K562 (cell line): Measurements from ENCODE around the gene GAS2L1. TPM values are rescaled to one million over a fixed set of nuclear protein-coding genes. Genes with fewer than 3 reads are reported as not detected.

ENCODE experiments used
- ATAC-seq: fragments of 200-7000 bp; cut with Tn5 transposase; 3 replicates; pipeline ENCODE4 v1.9.1; 2020; ENCODE audit warnings: moderate library complexity
- BruUV-seq: library from RNA; stranded (reverse); fragments of 400-500 nt; replicated peaks from 2 replicates; lab custom pipeline; 2021; lab: Mats Ljungman, UMichigan
- CTCF ChIA-PET: fragments of 300-600 bp; formaldehyde crosslinking; extraction: SDS; loops from one replicate; lab custom pipeline; 2021; ENCODE audit warnings: low intra/inter-chr PET ratio; lab: Yijun Ruan, JAX
- POLR2A ChIA-PET: fragments of 300-600, 350-650 bp; sonication (Branson Sonifier 250); formaldehyde crosslinking; extraction: SDS; loops from one replicate; lab custom pipeline; 2021; ENCODE audit warnings: antibody characterized with exemption, inconsistent platforms; lab: Yijun Ruan, JAX
- DNase-seq, 4 experiments: peaks; one replicate each; pipeline versions ENCODE4 v3.0.0 to v3.0.0-alpha.2; 2011 to 2018; ENCODE audit warnings: low spot score in 3 of 4, mixed read lengths in 3 of 4; ENCODE audit errors: extremely low read depth in 1 of 4
- FAIRE-seq: peaks from 2 replicates; lab custom pipeline; 2011; peaks lifted over from hg19 to GRCh38; lab: Jason Lieb, UNC
- H2AFZ ChIP-seq: 2 replicates; pipeline ENCODE4 v1.6.0; 2011; ENCODE audit warnings: low read depth, low read length, control low read depth, inconsistent platforms
- H3K27ac ChIP-seq: fragments of 200-600 bp; 3 replicates; pipeline ENCODE4 v1.8.0; 2011; ENCODE audit warnings: low read depth, mild to moderate bottlenecking, control low read depth, inconsistent platforms, low read length, moderate library complexity, mixed read lengths; ENCODE audit errors: extremely low read depth
- H3K27me3 ChIP-seq, 2 experiments: fragments of 300-600 bp in 1 of 2; 2 replicates in 1 of 2; 3 replicates in 1 of 2; pipeline versions ENCODE4 v1.6.0 to v1.8.0; 2011; ENCODE audit warnings: inconsistent platforms in 2 of 2, low read length in 2 of 2, mild to moderate bottlenecking in 1 of 2, mixed read lengths in 1 of 2, moderate library complexity in 1 of 2; ENCODE audit not compliant: control insufficient read depth in 2 of 2, insufficient read depth in 2 of 2
- H3K36me3 ChIP-seq: fragments of 300-600 bp; 3 replicates; pipeline ENCODE4 v1.8.0; 2011; ENCODE audit warnings: mild to moderate bottlenecking, low read length, inconsistent platforms; ENCODE audit not compliant: control insufficient read depth, insufficient read depth
- H3K4me1 ChIP-seq, 2 experiments: fragments of 200-600 bp in 1 of 2; replicated peaks in 1 of 2; 2 replicates in 1 of 2; 3 replicates in 1 of 2; pipeline versions ENCODE4 v1.5.1 to v1.8.0; 2011; ENCODE audit warnings: inconsistent platforms in 2 of 2, low read length in 2 of 2, mild to moderate bottlenecking in 1 of 2, mixed read lengths in 1 of 2, moderate library complexity in 1 of 2; ENCODE audit not compliant: control insufficient read depth in 2 of 2, insufficient read depth in 2 of 2
- H3K4me2 ChIP-seq: 2 replicates; pipeline ENCODE4 v1.6.1; 2011; ENCODE audit warnings: low read length, control low read depth, inconsistent platforms, mixed read lengths; ENCODE audit not compliant: insufficient read depth
- H3K4me3 ChIP-seq: fragments of 200-600 bp; sonication (generic), shearing (Covaris generic); 2 replicates; pipeline ENCODE4 v1.5.1; 2016; ENCODE audit warnings: control low read depth, inconsistent platforms
- H3K79me2 ChIP-seq: fragments of 200-600 bp; 3 replicates; pipeline ENCODE4 v1.8.0; 2011; ENCODE audit warnings: low read length, inconsistent platforms; ENCODE audit not compliant: control insufficient read depth, insufficient read depth
- H3K9ac ChIP-seq, 2 experiments: 2 replicates each; pipeline versions ENCODE4 v1.6.0 to v1.6.1; 2011; ENCODE audit warnings: low read depth in 2 of 2, low read length in 2 of 2, control low read depth in 1 of 2, inconsistent platforms in 1 of 2, mild to moderate bottlenecking in 1 of 2, mixed read lengths in 1 of 2; ENCODE audit not compliant: insufficient read depth in 1 of 2
- H3K9me1 ChIP-seq: one replicate; pipeline ENCODE4 v1.6.0; 2011; ENCODE audit warnings: inconsistent platforms, mild to moderate bottlenecking, low read length, moderate library complexity; ENCODE audit not compliant: control insufficient read depth, insufficient read depth
- H3K9me3 ChIP-seq: replicated peaks from 2 replicates; pipeline ENCODE4 v1.5.1; 2011; ENCODE audit warnings: low read depth, low read length, inconsistent platforms; ENCODE audit not compliant: control insufficient read depth, insufficient read depth
- H4K20me1 ChIP-seq: replicated peaks from 2 replicates; pipeline ENCODE4 v1.6.1; 2011; ENCODE audit warnings: low read length, inconsistent platforms, mixed read lengths; ENCODE audit not compliant: control insufficient read depth, insufficient read depth
- COPS2 ChIP-seq: fragments of 450-650 bp; conservative IDR thresholded peaks from 2 replicates; pipeline ENCODE4 v1.6.1; 2016; ENCODE audit warnings: mild to moderate bottlenecking, moderate library complexity
- E2F6 ChIP-seq, 2 experiments: IDR thresholded peaks; 2 replicates each; pipeline ENCODE4 v1.6.1; 2011; ENCODE audit warnings: borderline replicate concordance in 1 of 2, control low read depth in 1 of 2, low read depth in 1 of 2, low read length in 1 of 2, mild to moderate bottlenecking in 1 of 2, mixed read lengths in 1 of 2, moderate library complexity in 1 of 2; ENCODE audit not compliant: insufficient read depth in 1 of 2, insufficient read length in 1 of 2, poor library complexity in 1 of 2, severe bottlenecking in 1 of 2; ENCODE audit errors: extremely low read depth in 1 of 2
- ZNF740 ChIP-seq, 3 experiments: fragments of 200-800 bp in 1 of 3; sonication (Bioruptor generic) in 1 of 3; sonication (generic) in 1 of 3; formaldehyde crosslinking in 1 of 3; IDR thresholded peaks; 2 replicates each; pipeline versions ENCODE4 v1.6.1 to v1.8.0; 2016 to 2022; ENCODE audit warnings: mild to moderate bottlenecking in 2 of 3, missing compliant biosample characterization in 2 of 3, missing genetic modification characterization in 2 of 3, missing genetic modification reagents in 1 of 3
- WGBS: fragments of 100-300 bp; shearing (Covaris generic); methylation state at CpG from one replicate; pipeline ENCODE4 v1.1.6; 2016; ENCODE audit warnings: low coverage, mixed read lengths; ENCODE audit not compliant: insufficient coverage; ENCODE audit errors: missing lambda C conversion rate; 5-methylcytosine and 5-hydroxymethylcytosine counted together
- in situ Hi-C: fragments of 300-500 bp; cut with MboI; formaldehyde crosslinking; loops from 4 replicates; pipeline ENCODE4 v1.15.0; 2018; ENCODE audit warnings: inconsistent platforms, mixed read lengths
- intact Hi-C: fragments of 100-400 bp; cut with micrococcal nuclease; formaldehyde crosslinking; loops from 2 replicates; pipeline ENCODE4 v1.14.2; 2022
- polyA plus RNA-seq, 8 experiments: library from polyadenylated mRNA; depleted of rRNA in 4 of 8; stranded (reverse) in 5 of 8; unstranded in 3 of 8; fragments of >200 nt; fragmentation: Nextera tagmentation in 2 of 8; fragmentation: Illumina TruSeq in 1 of 8; extraction: Ambion mirVana in 2 of 8; extraction: Trizol in 1 of 8; gene quantifications; 2 replicates each; pipeline versions ENCODE4 v1.2.1 to v1.2.3, GENCODE V29; 2011 to 2014; ENCODE audit warnings: inconsistent platforms in 1 of 8, missing spikeins in 1 of 8
- total RNA-seq, 7 experiments: library from RNA; depleted of rRNA in 6 of 7; stranded (reverse); fragments of >200 nt in 6 of 7; fragmentation: Illumina TruSeq in 2 of 7; extraction: Trizol in 2 of 7; gene quantifications; 2 replicates each; pipeline versions ENCODE4 v1.2.1 to v1.2.3, GENCODE V29; 2011 to 2021; ENCODE audit warnings: low replicate concordance in 1 of 7

Gene GAS2L1
- total and polyA plus RNA-seq, 9 of the 15 experiments (the other 6 are each of a cell fraction or from before 2014, with no cell fraction given): 0.56 to 19.7 (median 3.2) TPM

- TF ChIP-seq E2F6 (IDR thresholded peaks at IDR 0.05; ENCODE audit: borderline replicate concordance in 1 of 2, extremely low read depth in 1 of 2, insufficient read depth in 1 of 2, insufficient read length in 1 of 2, low read depth in 1 of 2, low read length in 1 of 2, poor library complexity in 1 of 2, severe bottlenecking in 1 of 2): peak in 1 of 2 experiments; percentile 18
- TF ChIP-seq ZNF740 (CRISPR knock-in tag; IDR thresholded peaks at IDR 0.05): peak; percentile 20; the same call in 1 of the 2 replicates
- no peak for TF ChIP-seq ZNF740 (tag; IDR thresholded peaks at IDR 0.05)
- no peak for TF ChIP-seq COPS2
- H3K9me3 ChIP-seq: no peaks in the 10 kb centered on the region
- ChIA-PET POLR2A (no interaction called here), CTCF (interaction anchor here (0.6 kb wide), 1 partner anchor 58 kb away, joined by 3 read pairs; no protein-coding TSS in a partner anchor)
- no TSS peak for BruUV-seq
- H3K9me1 ChIP-seq: no peaks in the 10 kb centered on the region
- 0 out of 3 replicates have a peak, but pooled peaks cover 2% of the 10 kb centered on the region for H3K36me3 ChIP-seq
- H2AFZ ChIP-seq: no peak overlapping the region
- ATAC-seq (no peak), FAIRE-seq (no peak), DNase-seq (no peak)
- peaks cover 0 to 38% of the 10 kb centered on the region in 2 experiments; a peak in 2 of 5 replicates for H3K4me1 ChIP-seq
- in situ Hi-C loops: no loop called here
- WGBS: 50% methylated on average over 14 of the region's 18 CpGs
- no peaks in the 10 kb centered on the region for H3K27me3 ChIP-seq
- no peak overlapping the region for H3K4me3 ChIP-seq
- H3K27ac ChIP-seq: no peak overlapping the region
- no peak overlapping the region for H3K4me2 ChIP-seq
- H3K9ac ChIP-seq: no peak overlapping the region
- no peaks in the 10 kb centered on the region for H4K20me1 ChIP-seq
- H3K79me2 ChIP-seq: no peaks in the 10 kb centered on the region
- intact Hi-C loops: no loop called here
Measured at GRCh38 chr22:29316141-29316828, 9.8 kb downstream of the GAS2L1 start.
